Vagina (tissue), 2 donors: ENCODE data around the gene ATOH1.

Source experiments
- CTCF ChIP-seq, 3 experiments: fragments of 450-650 bp in 2 of 3; fragments of 200-600 bp in 1 of 3; sonication (generic) in 1 of 3; IDR thresholded peaks; one replicate each; pipeline ENCODE4 v1.5.1; 2017 to 2019; ENCODE audit warnings: antibody characterized with exemption in 3 of 3, mild to moderate bottlenecking in 2 of 3, moderate library complexity in 2 of 3
- POLR2A ChIP-seq, 2 donors: fragments of 450-650 bp; IDR thresholded peaks; one replicate each; pipeline ENCODE4 v1.6.1; 2017; ENCODE audit warnings: antibody characterized with exemption in 2 of 2, mild to moderate bottlenecking in 2 of 2, moderate library complexity in 2 of 2

GRCh38 chr4:93813092-93813491 lies 15.5 kb upstream of the ATOH1 start:
- no peak for TF ChIP-seq POLR2A (IDR thresholded peaks at IDR 0.05)
- TF ChIP-seq CTCF (IDR thresholded peaks at IDR 0.05): no peak
